Neural crest cell (in vitro differentiated cells): ENCODE measurements around the gene NLN. TPM values are rescaled to one million over a fixed set of nuclear protein-coding genes. Genes with fewer than 3 reads are reported as not detected.

Experiments
- DNase-seq: peaks from one replicate; pipeline ENCODE4 v3.0.0; 2021; ENCODE audit warnings: low read depth, mixed read lengths, low spot score
- H3K27ac Mint-ChIP-seq: one replicate; pipeline ENCODE4 v1.8.0; 2021; ENCODE audit warnings: mild to moderate bottlenecking, mixed read lengths; ENCODE audit not compliant: unreplicated experiment
- H3K27me3 Mint-ChIP-seq: 2 replicates; pipeline ENCODE4 v1.8.0; 2021; ENCODE audit warnings: low read depth, mild to moderate bottlenecking, mixed read lengths
- H3K36me3 Mint-ChIP-seq: 2 replicates; pipeline ENCODE4 v1.8.0; 2021; ENCODE audit warnings: low read depth, mild to moderate bottlenecking, mixed read lengths
- H3K4me1 Mint-ChIP-seq: 2 replicates; pipeline ENCODE4 v1.8.0; 2021; ENCODE audit warnings: mixed read lengths
- H3K4me3 Mint-ChIP-seq: one replicate; pipeline ENCODE4 v1.8.0; 2021; ENCODE audit warnings: mild to moderate bottlenecking, mixed read lengths
- H3K9me3 Mint-ChIP-seq: 2 replicates; pipeline ENCODE4 v1.8.0; 2021; ENCODE audit warnings: mixed read lengths
- CTCF ChIP-seq: fragments of 200-600 bp; sonication (generic); conservative IDR thresholded peaks from 2 replicates; pipeline ENCODE4 v1.5.0; 2021; ENCODE audit warnings: antibody characterized with exemption, mild to moderate bottlenecking
- total RNA-seq: library from RNA; stranded (reverse); gene quantifications from 2 replicates; pipeline ENCODE4 v1.2.1, GENCODE V29; 2021

The NLN gene
- total RNA-seq, 1 donor from 2014 or later = 51.7 TPM

GRCh38 chr5:65758546-65759144 lies 36.6 kb downstream of the NLN start:
- H3K36me3 Mint-ChIP-seq = no peaks in the 10 kb centered on the region
- no peaks in the 10 kb centered on the region for H3K27me3 Mint-ChIP-seq
- no peaks in the 10 kb centered on the region for H3K9me3 Mint-ChIP-seq
- H3K27ac Mint-ChIP-seq = no peak overlapping the region
- TF ChIP-seq CTCF = no peak
- H3K4me1 Mint-ChIP-seq = no peaks in the 10 kb centered on the region
- DNase-seq = no peak
- no peak overlapping the region for H3K4me3 Mint-ChIP-seq

DNA sequence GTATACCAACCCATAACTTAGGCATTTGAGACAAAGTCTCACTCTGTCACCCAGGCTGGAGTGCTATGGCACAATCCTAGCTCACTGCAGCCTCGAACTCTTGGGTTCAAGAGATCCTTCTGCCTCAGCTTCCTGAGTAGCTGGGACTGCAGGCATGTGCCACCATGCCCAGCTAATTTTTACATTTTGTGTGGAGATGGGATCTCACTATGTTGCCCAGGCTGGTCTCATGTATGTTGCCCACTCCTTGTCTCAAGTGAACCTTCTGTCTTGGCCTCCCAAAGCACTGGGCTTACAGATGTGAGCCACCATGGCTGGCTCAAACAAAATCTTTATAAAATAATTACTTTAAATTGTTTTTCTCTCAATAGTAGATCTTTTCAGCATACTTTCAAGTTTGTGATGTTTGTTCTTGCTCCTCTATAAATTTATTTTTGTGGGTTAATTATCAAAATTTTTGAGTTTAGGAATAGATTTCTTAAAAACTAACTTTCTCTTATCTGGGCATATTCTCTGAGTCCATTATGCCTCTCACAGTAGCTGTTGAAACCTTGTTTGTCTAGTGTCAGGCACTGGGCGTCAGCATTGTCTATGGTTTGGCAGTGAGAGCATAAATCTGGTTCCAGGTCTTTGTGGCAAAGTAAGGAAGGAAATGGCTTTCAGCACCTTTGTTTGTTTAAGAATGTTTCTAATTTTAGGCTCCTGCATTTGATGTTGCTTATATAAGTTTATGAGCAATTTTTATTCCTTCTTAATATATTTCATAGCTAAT lies 38.7 kb downstream of the NLN start:
- H3K4me1 Mint-ChIP-seq = no peaks in the 10 kb centered on the region
- peaks cover 2% of the 10 kb centered on the region for H3K36me3 Mint-ChIP-seq
- no peaks in the 10 kb centered on the region for H3K27me3 Mint-ChIP-seq
- DNase-seq = no peak
- H3K4me3 Mint-ChIP-seq = no peak overlapping the region
- H3K27ac Mint-ChIP-seq = no peak overlapping the region
- TF ChIP-seq CTCF = no peak
- no peaks in the 10 kb centered on the region for H3K9me3 Mint-ChIP-seq

DNA sequence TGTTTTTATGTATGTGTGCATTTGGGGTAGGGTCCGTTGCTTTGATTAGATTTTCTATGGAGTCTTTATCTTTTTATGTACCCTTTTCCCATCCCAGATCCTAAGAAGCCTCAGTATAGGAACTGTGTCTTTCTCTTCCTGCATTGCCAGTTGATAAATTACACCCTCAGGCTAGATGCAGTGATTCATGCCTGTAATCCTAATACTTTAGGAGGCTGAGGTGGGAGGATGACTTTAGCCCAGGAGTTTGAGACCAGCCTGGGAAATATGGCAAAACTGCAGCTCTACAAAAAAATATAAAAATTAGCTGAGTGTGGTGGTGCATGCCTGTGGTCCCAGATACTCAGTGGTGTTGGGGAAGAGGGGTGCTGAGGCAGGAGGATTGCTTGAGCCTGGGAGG lies 40.2 kb downstream of the NLN start:
- Mint-ChIP-seq H3K9me3 (peaks cover 4% of the 10 kb centered on the region), H3K4me1 (no peaks in the 10 kb centered on the region), H3K27me3 (no peaks in the 10 kb centered on the region), H3K4me3 (no peak overlapping the region), H3K27ac (no peak overlapping the region), H3K36me3 (peaks cover 12% of the 10 kb centered on the region)
- no peak for TF ChIP-seq CTCF
- no peak for DNase-seq

- no peak for TF ChIP-seq CTCF
- DNase-seq = no peak
- Mint-ChIP-seq H3K36me3 (peaks cover 22% of the 10 kb centered on the region), H3K27me3 (no peaks in the 10 kb centered on the region), H3K9me3 (peaks cover 4% of the 10 kb centered on the region), H3K4me1 (no peaks in the 10 kb centered on the region), H3K27ac (no peak overlapping the region), H3K4me3 (no peak overlapping the region)
These were observed 43.6 kb downstream of the NLN start for GRCh38 chr5:65765582-65765981.

DNA sequence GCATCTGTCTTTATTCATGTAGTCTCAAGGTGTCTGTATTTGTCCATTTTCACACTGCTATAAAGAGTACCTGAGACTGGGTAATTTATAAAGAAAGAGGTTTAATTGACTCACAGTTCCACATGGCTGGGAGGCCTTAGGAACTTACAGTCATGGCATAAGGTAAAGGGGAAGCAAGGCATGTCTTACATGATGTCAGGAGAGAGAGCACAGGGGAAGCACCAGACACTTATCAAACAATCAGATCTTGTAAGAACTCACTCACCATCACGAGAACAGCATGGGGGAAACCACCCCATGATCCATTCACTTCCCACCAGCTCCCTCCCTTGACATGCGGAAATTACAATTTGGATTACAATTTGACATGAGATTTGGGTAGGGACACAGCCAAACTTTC lies 44.2 kb downstream of the NLN start:
- H3K27me3 Mint-ChIP-seq = no peaks in the 10 kb centered on the region
- no peaks in the 10 kb centered on the region for H3K4me1 Mint-ChIP-seq
- no peak overlapping the region for H3K4me3 Mint-ChIP-seq
- no peak for DNase-seq
- peaks cover 22% of the 10 kb centered on the region for H3K36me3 Mint-ChIP-seq
- peak overlapping the region; percentile 39 for H3K27ac Mint-ChIP-seq
- no peak for TF ChIP-seq CTCF
- H3K9me3 Mint-ChIP-seq = peaks cover 4% of the 10 kb centered on the region
